GM23338 (cell line): ENCODE results near the gene PQBP1.

ENCODE experiments used
- CREB1 ChIP-seq: fragments of 250-450 bp; sonication (Bioruptor Pico); IDR thresholded peaks from 2 replicates; pipeline ENCODE4 v1.5.0; 2020; ENCODE audit warnings: low read depth, mild to moderate bottlenecking, moderate library complexity
- EZH2 ChIP-seq: fragments of 200-600 bp; sonication (generic); IDR thresholded peaks from one replicate; pipeline ENCODE4 v1.8.0; 2017; ENCODE audit warnings: antibody characterized with exemption, mild to moderate bottlenecking, low read depth; ENCODE audit not compliant: unreplicated experiment
- EZH2phosphoT487 ChIP-seq: fragments of 200-600 bp; sonication (generic); IDR thresholded peaks from one replicate; pipeline ENCODE4 v1.8.1; 2018; ENCODE audit warnings: antibody characterized with exemption; ENCODE audit not compliant: unreplicated experiment
- JUNB ChIP-seq: IDR thresholded peaks from one replicate; pipeline ENCODE4 v1.6.1; 2016; ENCODE audit warnings: antibody characterized with exemption; ENCODE audit not compliant: unreplicated experiment
- POLR2AphosphoS5 ChIP-seq: IDR thresholded peaks from 2 replicates; pipeline ENCODE4 v1.6.1; 2016; ENCODE audit warnings: antibody characterized with exemption, low read depth
- ZNF331 ChIP-seq: fragments of 250-450 bp; sonication (Bioruptor Pico); IDR thresholded peaks from 2 replicates; pipeline ENCODE4 v1.5.0; 2020; ENCODE audit warnings: low read depth, mild to moderate bottlenecking, moderate library complexity
- TF ChIP-seq, protein P1 (sequence below), 2 experiments: fragments of 200-600 bp in 1 of 2; sonication (generic) in 1 of 2; conservative IDR thresholded peaks; 2 replicates each; pipeline versions ENCODE4 v1.5.1 to v1.6.1; 2016 to 2017; ENCODE audit warnings: antibody characterized with exemption in 2 of 2, low read depth in 2 of 2, mild to moderate bottlenecking in 2 of 2, moderate library complexity in 1 of 2
- TF ChIP-seq, protein P2 (sequence below): IDR thresholded peaks from 2 replicates; pipeline ENCODE4 v1.6.1; 2016; ENCODE audit warnings: antibody characterized with exemption
- TF ChIP-seq, protein P3 (sequence below): IDR thresholded peaks from one replicate; pipeline ENCODE4 v1.6.1; 2018; ENCODE audit warnings: antibody characterized with exemption; ENCODE audit not compliant: unreplicated experiment

DNA sequence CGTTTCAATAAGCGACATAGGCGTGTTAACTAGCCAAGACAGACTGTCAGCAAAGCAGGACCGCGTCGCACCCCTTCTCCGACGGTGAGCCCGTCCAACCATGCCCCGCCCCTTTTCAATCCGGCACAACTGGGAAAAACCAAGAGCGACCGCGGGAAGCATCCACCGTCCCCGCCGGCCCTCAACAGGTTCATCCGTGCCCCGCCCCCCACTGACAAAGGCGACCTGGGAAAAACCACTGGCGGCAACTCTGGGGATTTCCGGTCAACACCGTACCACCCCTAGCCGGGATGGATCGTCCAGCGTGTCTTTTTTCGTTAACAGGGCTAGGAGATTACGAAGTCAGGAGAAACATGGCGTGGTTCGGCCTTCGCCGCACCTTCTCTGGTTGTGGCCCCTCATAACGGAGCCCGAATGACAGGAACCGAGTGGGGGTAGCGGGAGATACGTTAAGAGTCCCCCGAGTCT, 539 bp upstream of the PQBP1 start:
- no peak for TF ChIP-seq EZH2
- TF ChIP-seq ZNF331 (CRISPR knock-in tag), result no peak
- TF ChIP-seq CREB1 (CRISPR knock-in tag), result no peak
- TF ChIP-seq, protein P1, sequence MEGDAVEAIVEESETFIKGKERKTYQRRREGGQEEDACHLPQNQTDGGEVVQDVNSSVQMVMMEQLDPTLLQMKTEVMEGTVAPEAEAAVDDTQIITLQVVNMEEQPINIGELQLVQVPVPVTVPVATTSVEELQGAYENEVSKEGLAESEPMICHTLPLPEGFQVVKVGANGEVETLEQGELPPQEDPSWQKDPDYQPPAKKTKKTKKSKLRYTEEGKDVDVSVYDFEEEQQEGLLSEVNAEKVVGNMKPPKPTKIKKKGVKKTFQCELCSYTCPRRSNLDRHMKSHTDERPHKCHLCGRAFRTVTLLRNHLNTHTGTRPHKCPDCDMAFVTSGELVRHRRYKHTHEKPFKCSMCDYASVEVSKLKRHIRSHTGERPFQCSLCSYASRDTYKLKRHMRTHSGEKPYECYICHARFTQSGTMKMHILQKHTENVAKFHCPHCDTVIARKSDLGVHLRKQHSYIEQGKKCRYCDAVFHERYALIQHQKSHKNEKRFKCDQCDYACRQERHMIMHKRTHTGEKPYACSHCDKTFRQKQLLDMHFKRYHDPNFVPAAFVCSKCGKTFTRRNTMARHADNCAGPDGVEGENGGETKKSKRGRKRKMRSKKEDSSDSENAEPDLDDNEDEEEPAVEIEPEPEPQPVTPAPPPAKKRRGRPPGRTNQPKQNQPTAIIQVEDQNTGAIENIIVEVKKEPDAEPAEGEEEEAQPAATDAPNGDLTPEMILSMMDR (conservative IDR thresholded peaks at IDR 0.05; ENCODE audit: low read depth in 2 of 2), result no peak
- TF ChIP-seq, protein P2, sequence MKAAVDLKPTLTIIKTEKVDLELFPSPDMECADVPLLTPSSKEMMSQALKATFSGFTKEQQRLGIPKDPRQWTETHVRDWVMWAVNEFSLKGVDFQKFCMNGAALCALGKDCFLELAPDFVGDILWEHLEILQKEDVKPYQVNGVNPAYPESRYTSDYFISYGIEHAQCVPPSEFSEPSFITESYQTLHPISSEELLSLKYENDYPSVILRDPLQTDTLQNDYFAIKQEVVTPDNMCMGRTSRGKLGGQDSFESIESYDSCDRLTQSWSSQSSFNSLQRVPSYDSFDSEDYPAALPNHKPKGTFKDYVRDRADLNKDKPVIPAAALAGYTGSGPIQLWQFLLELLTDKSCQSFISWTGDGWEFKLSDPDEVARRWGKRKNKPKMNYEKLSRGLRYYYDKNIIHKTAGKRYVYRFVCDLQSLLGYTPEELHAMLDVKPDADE, result no peak
- TF ChIP-seq EZH2phosphoT487, result no peak
- TF ChIP-seq, protein P3, sequence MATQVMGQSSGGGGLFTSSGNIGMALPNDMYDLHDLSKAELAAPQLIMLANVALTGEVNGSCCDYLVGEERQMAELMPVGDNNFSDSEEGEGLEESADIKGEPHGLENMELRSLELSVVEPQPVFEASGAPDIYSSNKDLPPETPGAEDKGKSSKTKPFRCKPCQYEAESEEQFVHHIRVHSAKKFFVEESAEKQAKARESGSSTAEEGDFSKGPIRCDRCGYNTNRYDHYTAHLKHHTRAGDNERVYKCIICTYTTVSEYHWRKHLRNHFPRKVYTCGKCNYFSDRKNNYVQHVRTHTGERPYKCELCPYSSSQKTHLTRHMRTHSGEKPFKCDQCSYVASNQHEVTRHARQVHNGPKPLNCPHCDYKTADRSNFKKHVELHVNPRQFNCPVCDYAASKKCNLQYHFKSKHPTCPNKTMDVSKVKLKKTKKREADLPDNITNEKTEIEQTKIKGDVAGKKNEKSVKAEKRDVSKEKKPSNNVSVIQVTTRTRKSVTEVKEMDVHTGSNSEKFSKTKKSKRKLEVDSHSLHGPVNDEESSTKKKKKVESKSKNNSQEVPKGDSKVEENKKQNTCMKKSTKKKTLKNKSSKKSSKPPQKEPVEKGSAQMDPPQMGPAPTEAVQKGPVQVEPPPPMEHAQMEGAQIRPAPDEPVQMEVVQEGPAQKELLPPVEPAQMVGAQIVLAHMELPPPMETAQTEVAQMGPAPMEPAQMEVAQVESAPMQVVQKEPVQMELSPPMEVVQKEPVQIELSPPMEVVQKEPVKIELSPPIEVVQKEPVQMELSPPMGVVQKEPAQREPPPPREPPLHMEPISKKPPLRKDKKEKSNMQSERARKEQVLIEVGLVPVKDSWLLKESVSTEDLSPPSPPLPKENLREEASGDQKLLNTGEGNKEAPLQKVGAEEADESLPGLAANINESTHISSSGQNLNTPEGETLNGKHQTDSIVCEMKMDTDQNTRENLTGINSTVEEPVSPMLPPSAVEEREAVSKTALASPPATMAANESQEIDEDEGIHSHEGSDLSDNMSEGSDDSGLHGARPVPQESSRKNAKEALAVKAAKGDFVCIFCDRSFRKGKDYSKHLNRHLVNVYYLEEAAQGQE, result no peak
- TF ChIP-seq POLR2AphosphoS5, result no peak
- no peak for TF ChIP-seq JUNB
